ENCODE data around the gene PDSS2. TPM values are rescaled to one million over a fixed set of nuclear protein-coding genes. Genes with fewer than 3 reads are reported as not detected.

PDSS2 gene
- polyA plus RNA-seq, 1 experiment: 11.6 TPM

- H3K4me3 ChIP-seq (ENCODE audit: low read depth, low read length): no peak overlapping the region
- no peak for TF ChIP-seq CTCF (IDR thresholded peaks at IDR 0.05; ENCODE audit: insufficient read depth, low read depth, low read length)
- DNase-seq (ENCODE audit: low read depth): no peak
- CTCF ChIA-PET: no interaction called here
- no peaks in the 10 kb centered on the region for H3K27me3 ChIP-seq (ENCODE audit: control insufficient read depth, insufficient read depth, low read length)
- H3K36me3 ChIP-seq (ENCODE audit: control insufficient read depth, insufficient read depth, low read length): no peaks in the 10 kb centered on the region
- POLR2A ChIA-PET: no interaction called here
Observed at GRCh38 chr6:107187630-107188029, 271.7 kb downstream of the PDSS2 start.

GRCh38 chr6:107186047-107186446, 273.3 kb downstream of the PDSS2 start:
- Histone ChIP-seq H3K36me3 (ENCODE audit: control insufficient read depth, insufficient read depth, low read length) (no peaks in the 10 kb centered on the region), H3K4me3 (ENCODE audit: low read depth, low read length) (no peak overlapping the region), H3K27me3 (ENCODE audit: control insufficient read depth, insufficient read depth, low read length) (no peaks in the 10 kb centered on the region)
- ChIA-PET CTCF (interaction anchor here (1.0 to 1.1 kb wide), 2 partner anchors 9 to 23 kb away, joined by 4 read pairs; no protein-coding TSS in a partner anchor), POLR2A (no interaction called here)
- DNase-seq (ENCODE audit: low read depth): no peak
- no peak for TF ChIP-seq CTCF (IDR thresholded peaks at IDR 0.05; ENCODE audit: insufficient read depth, low read depth, low read length)

GRCh38 chr6:107185391-107185970, 273.9 kb downstream of the PDSS2 start:
- CTCF ChIA-PET: interaction anchor here (1.0 to 1.1 kb wide), 2 partner anchors 9 to 22 kb away, joined by 4 read pairs; no protein-coding TSS in a partner anchor
- no peaks in the 10 kb centered on the region for H3K27me3 ChIP-seq (ENCODE audit: control insufficient read depth, insufficient read depth, low read length)
- no peak for DNase-seq (ENCODE audit: low read depth)
- POLR2A ChIA-PET: no interaction called here
- no peaks in the 10 kb centered on the region for H3K36me3 ChIP-seq (ENCODE audit: control insufficient read depth, insufficient read depth, low read length)
- H3K4me3 ChIP-seq (ENCODE audit: low read depth, low read length): no peak overlapping the region
- TF ChIP-seq CTCF (IDR thresholded peaks at IDR 0.05; ENCODE audit: insufficient read depth, low read depth, low read length): no peak; the same call in 1 of the 2 replicates

GRCh38 chr6:107184435-107184834, 274.9 kb downstream of the PDSS2 start:
- CTCF ChIA-PET: no interaction called here

DNA sequence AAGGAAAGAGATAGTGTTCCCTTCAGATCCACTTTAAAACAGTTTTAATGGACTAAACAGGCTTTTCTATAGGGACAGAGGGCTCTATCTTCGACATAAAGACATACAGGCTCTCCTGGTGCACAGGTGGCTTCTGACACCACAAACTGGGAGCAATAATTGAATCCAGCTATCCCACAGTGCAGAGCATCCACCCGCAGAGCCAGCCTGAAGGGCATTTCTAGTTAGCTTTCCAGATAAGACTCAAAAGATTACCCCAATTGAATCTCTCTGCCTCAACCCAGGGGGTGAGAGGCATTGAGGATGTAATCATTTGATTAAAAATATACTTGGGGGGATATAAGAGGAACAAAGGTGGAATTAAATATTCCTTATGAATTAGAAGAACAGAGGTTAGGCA, 279.3 kb downstream of the PDSS2 start:
- no peak for TF ChIP-seq CTCF (IDR thresholded peaks at IDR 0.05; ENCODE audit: insufficient read depth, low read depth, low read length)
- CTCF ChIA-PET: no interaction called here
- DNase-seq (ENCODE audit: low read depth): no peak
- no peak overlapping the region for H3K4me3 ChIP-seq (ENCODE audit: low read depth, low read length)
- H3K36me3 ChIP-seq (ENCODE audit: control insufficient read depth, insufficient read depth, low read length): no peaks in the 10 kb centered on the region
- POLR2A ChIA-PET: no interaction called here
- no peaks in the 10 kb centered on the region for H3K27me3 ChIP-seq (ENCODE audit: control insufficient read depth, insufficient read depth, low read length)

More at GRCh38 chr6:107184435-107184834, 274.9 kb downstream of the PDSS2 start:
- H3K4me3 ChIP-seq (ENCODE audit: low read depth, low read length): no peak overlapping the region
- H3K36me3 ChIP-seq (ENCODE audit: control insufficient read depth, insufficient read depth, low read length): no peaks in the 10 kb centered on the region
- DNase-seq (ENCODE audit: low read depth): no peak
- POLR2A ChIA-PET: no interaction called here
- H3K27me3 ChIP-seq (ENCODE audit: control insufficient read depth, insufficient read depth, low read length): no peaks in the 10 kb centered on the region
- TF ChIP-seq CTCF (IDR thresholded peaks at IDR 0.05; ENCODE audit: insufficient read depth, low read depth, low read length): no peak

Data from BJ (cell line).